Measurements from ENCODE around the gene ACSF2.

GRCh38 chr17:50520483-50520882 lies 94.5 kb downstream of the ACSF2 start:
- TF ChIP-seq, protein P1, sequence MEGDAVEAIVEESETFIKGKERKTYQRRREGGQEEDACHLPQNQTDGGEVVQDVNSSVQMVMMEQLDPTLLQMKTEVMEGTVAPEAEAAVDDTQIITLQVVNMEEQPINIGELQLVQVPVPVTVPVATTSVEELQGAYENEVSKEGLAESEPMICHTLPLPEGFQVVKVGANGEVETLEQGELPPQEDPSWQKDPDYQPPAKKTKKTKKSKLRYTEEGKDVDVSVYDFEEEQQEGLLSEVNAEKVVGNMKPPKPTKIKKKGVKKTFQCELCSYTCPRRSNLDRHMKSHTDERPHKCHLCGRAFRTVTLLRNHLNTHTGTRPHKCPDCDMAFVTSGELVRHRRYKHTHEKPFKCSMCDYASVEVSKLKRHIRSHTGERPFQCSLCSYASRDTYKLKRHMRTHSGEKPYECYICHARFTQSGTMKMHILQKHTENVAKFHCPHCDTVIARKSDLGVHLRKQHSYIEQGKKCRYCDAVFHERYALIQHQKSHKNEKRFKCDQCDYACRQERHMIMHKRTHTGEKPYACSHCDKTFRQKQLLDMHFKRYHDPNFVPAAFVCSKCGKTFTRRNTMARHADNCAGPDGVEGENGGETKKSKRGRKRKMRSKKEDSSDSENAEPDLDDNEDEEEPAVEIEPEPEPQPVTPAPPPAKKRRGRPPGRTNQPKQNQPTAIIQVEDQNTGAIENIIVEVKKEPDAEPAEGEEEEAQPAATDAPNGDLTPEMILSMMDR (IDR thresholded peaks at IDR 0.05), result no peak
- TF ChIP-seq POLR2A (IDR thresholded peaks at IDR 0.05) (no peak), POLR2AphosphoS5 (IDR thresholded peaks at IDR 0.05) (no peak)
